Thymus (tissue), 11 donors: ENCODE measurements around the gene TP53BP2. TPM values are rescaled to one million over a fixed set of nuclear protein-coding genes. Genes with fewer than 3 reads are reported as not detected.
"Not testable (repeated sequence)": the region's sequence is repeated elsewhere in the genome, so short reads cannot be mapped to it uniquely, and the experiment has no call there.

Source experiments
- DNase-seq, 9 donors: peaks; one replicate each; pipeline ENCODE4 v3.0.0-alpha.2; 2013; ENCODE audit warnings: low spot score in 9 of 9, low read depth in 6 of 9, missing footprints in 1 of 9
- H3K27ac ChIP-seq, 2 donors: one replicate each; pipeline ENCODE4 v1.5.1; 2013; ENCODE audit warnings: control low read depth in 1 of 2, low read depth in 1 of 2, low read length in 1 of 2, mild to moderate bottlenecking in 1 of 2, moderate library complexity in 1 of 2
- H3K27me3 ChIP-seq, 2 donors: one replicate each; pipeline ENCODE4 v1.5.1; 2013; ENCODE audit warnings: low read length in 1 of 2; ENCODE audit not compliant: control insufficient read depth in 2 of 2, insufficient read depth in 1 of 2
- H3K36me3 ChIP-seq, 2 donors: one replicate each; pipeline ENCODE4 v1.5.1; 2013; ENCODE audit warnings: low read length in 1 of 2, mild to moderate bottlenecking in 1 of 2, moderate library complexity in 1 of 2; ENCODE audit not compliant: control insufficient read depth in 2 of 2, insufficient read depth in 2 of 2
- H3K4me1 ChIP-seq, 2 donors: one replicate each; pipeline ENCODE4 v1.5.1; 2013; ENCODE audit warnings: low read length in 2 of 2; ENCODE audit not compliant: control insufficient read depth in 2 of 2, insufficient read depth in 2 of 2
- H3K4me3 ChIP-seq, 2 donors: one replicate each; pipeline ENCODE4 v1.5.1; 2013; ENCODE audit warnings: low read length in 2 of 2, control low read depth in 1 of 2, mild to moderate bottlenecking in 1 of 2
- H3K9me3 ChIP-seq, 2 donors: one replicate each; pipeline ENCODE4 v1.5.1; 2013; ENCODE audit warnings: low read length in 1 of 2, mild to moderate bottlenecking in 1 of 2; ENCODE audit not compliant: control insufficient read depth in 2 of 2, insufficient read depth in 1 of 2
- WGBS: extraction: QIAGEN DNeasy Blood & Tissue Kit; methylation state at CpG from one replicate; pipeline ENCODE4 v1.1.7; 2013; 5-methylcytosine and 5-hydroxymethylcytosine counted together
- polyA plus RNA-seq: library from polyadenylated mRNA; stranded (reverse); fragments of 200-250 nt; gene quantifications from one replicate; pipeline ENCODE4 v1.2.3, GENCODE V29; 2013
- total RNA-seq: library from RNA; stranded (reverse); fragments of 120-200 nt; gene quantifications from one replicate; pipeline ENCODE4 v1.2.4, GENCODE V29; 2013
- donor health status: healthy.

The TP53BP2 gene
- total and polyA plus RNA-seq, 2 donors, result 15.2 to 23.3 TPM

GRCh38 chr1:223748773-223749733 lies 96.7 kb downstream of the TP53BP2 start:
- Histone ChIP-seq H3K27me3 (peaks cover 0 to 18% of the 10 kb centered on the region in 2 donors), H3K4me1 (peaks cover 0 to 9% of the 10 kb centered on the region in 2 donors), H3K36me3 (peaks cover 0 to 4% of the 10 kb centered on the region in 2 donors), H3K4me3 (peak overlapping the region; percentile 44 to 58), H3K9me3 (no peaks in the 10 kb centered on the region), H3K27ac (no peak overlapping the region)
- DNase-seq, result peak; percentile 18 to 77 (median 55)
- 9% methylated on average over 61 of the region's 61 CpGs for WGBS

- H3K9me3 ChIP-seq, result no peaks in the 10 kb centered on the region
- H3K36me3 ChIP-seq, result peaks cover 0 to 4% of the 10 kb centered on the region in 2 donors
- peaks cover 0 to 18% of the 10 kb centered on the region in 2 donors for H3K27me3 ChIP-seq
- H3K4me3 ChIP-seq, result peak overlapping the region; percentile 44 to 58
- no peak overlapping the region for H3K27ac ChIP-seq
- 68% methylated on average over 18 of the region's 18 CpGs for WGBS
- peaks cover 0 to 9% of the 10 kb centered on the region in 2 donors for H3K4me1 ChIP-seq
- no peak for DNase-seq
These were observed 97.4 kb downstream of the TP53BP2 start for GRCh38 chr1:223748405-223748772.

- Histone ChIP-seq H3K27me3 (peaks cover 0 to 18% of the 10 kb centered on the region in 2 donors), H3K27ac (no peak overlapping the region), H3K4me1 (peaks cover 0 to 9% of the 10 kb centered on the region in 2 donors), H3K9me3 (no peaks in the 10 kb centered on the region), H3K36me3 (peaks cover 0 to 4% of the 10 kb centered on the region in 2 donors), H3K4me3 (no peak overlapping the region)
- WGBS, result 94% methylated on average over 4 of the region's 4 CpGs
- DNase-seq, result no peak
These were observed 97.9 kb downstream of the TP53BP2 start for GRCh38 chr1:223747838-223748335.

- H3K4me1 ChIP-seq, result peaks cover 0 to 9% of the 10 kb centered on the region in 2 donors
- no peaks in the 10 kb centered on the region for H3K36me3 ChIP-seq
- no peak for DNase-seq
- no peaks in the 10 kb centered on the region for H3K9me3 ChIP-seq
- H3K27ac ChIP-seq, result no peak overlapping the region
- WGBS, result 93% methylated on average over 4 of the region's 4 CpGs
- no peak overlapping the region for H3K4me3 ChIP-seq
- peaks cover 0 to 18% of the 10 kb centered on the region in 2 donors for H3K27me3 ChIP-seq
These were observed 100.0 kb downstream of the TP53BP2 start for GRCh38 chr1:223745731-223746130.

- Histone ChIP-seq H3K27me3 (peaks cover 0 to 7% of the 10 kb centered on the region in 2 donors), H3K36me3 (no peaks in the 10 kb centered on the region), H3K4me1 (peaks cover 0 to 3% of the 10 kb centered on the region in 2 donors), H3K27ac (no peak overlapping the region), H3K4me3 (no peak overlapping the region), H3K9me3 (no peaks in the 10 kb centered on the region)
- DNase-seq, result no peak
- WGBS, result 87% methylated on average over 9 of the region's 9 CpGs
These were observed 102.8 kb downstream of the TP53BP2 start for GRCh38 chr1:223742856-223743517.

- Histone ChIP-seq H3K36me3 (no peaks in the 10 kb centered on the region), H3K9me3 (no peaks in the 10 kb centered on the region), H3K4me3 (no peak overlapping the region), H3K27me3 (peaks cover 0 to under 1% of the 10 kb centered on the region in 2 donors), H3K27ac (no peak overlapping the region), H3K4me1 (peaks cover 0 to 3% of the 10 kb centered on the region in 2 donors)
- WGBS, result 94% methylated on average over 6 of the region's 6 CpGs
- DNase-seq, result no peak
These were observed 103.9 kb downstream of the TP53BP2 start for GRCh38 chr1:223741861-223742260.

GRCh38 chr1:223740038-223740736 lies 105.6 kb downstream of the TP53BP2 start:
- H3K4me1 ChIP-seq, H3K4me3 ChIP-seq, H3K36me3 ChIP-seq, H3K27me3 ChIP-seq, DNase-seq, H3K9me3 ChIP-seq: not testable (repeated sequence)
- peak overlapping the region; percentile 15 to 72 for H3K27ac ChIP-seq
- WGBS, result 92% methylated on average over 10 of the region's 10 CpGs

- DNase-seq, result peak in 1 of 9 donors; percentile 9
- Histone ChIP-seq H3K4me1 (peaks cover 0 to 3% of the 10 kb centered on the region in 2 donors), H3K27ac (peak overlapping the region; percentile 15 to 75), H3K36me3 (no peaks in the 10 kb centered on the region), H3K4me3 (no peak overlapping the region), H3K9me3 (no peaks in the 10 kb centered on the region), H3K27me3 (no peaks in the 10 kb centered on the region)
- WGBS, result 89% methylated on average over 7 of the region's 7 CpGs
These were observed 106.2 kb downstream of the TP53BP2 start for GRCh38 chr1:223739366-223740037.
